Measurements from ENCODE around the gene SEPSECS. TPM values are rescaled to one million over a fixed set of nuclear protein-coding genes. Genes with fewer than 3 reads are reported as not detected.

Gene SEPSECS
- total RNA-seq, 1 experiment from 2014 or later = 10.6 TPM

DNA sequence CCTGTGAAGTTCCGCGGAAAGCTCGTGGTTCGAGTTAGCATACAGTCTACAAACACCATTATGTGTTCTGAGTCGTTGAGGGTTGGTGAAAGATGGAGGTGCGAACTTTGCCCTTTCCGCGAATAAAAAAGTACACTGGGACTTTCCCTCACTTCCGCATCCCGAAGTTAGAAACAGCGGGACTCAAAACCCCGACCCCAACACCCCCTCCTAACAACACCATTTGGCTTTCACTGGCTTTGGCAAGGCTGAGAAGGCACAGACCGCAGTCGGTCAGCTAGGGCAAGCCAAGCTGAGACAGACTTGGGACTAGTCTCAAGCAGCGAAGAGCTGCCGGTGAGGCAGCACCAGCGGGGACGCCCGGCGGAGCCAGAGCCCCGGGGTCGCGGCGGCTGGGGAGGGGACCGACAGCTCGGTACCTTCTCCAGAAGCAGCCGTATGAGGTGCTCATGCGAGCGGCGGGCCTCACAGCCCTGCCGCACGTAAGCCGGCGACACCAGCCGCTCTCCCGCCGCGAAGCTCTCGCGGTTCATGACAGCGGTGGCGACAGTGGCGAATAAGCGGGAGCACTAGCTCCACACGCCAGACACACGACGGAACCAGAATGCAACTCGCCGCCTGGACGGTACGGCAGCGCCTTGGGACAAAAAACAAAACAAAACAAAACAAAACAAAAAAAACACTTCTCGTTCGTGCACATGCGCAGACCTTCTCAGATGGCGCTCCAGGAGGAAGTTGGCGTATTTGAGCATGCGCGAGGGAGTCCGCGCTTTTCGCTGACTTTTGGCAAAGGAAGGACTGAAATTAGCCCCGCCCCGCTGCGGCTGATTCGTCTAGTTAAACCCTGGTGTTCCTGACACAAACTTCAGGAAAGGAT, at the start of gene SEPSECS (continued):
- TF ChIP-seq, protein P1, sequence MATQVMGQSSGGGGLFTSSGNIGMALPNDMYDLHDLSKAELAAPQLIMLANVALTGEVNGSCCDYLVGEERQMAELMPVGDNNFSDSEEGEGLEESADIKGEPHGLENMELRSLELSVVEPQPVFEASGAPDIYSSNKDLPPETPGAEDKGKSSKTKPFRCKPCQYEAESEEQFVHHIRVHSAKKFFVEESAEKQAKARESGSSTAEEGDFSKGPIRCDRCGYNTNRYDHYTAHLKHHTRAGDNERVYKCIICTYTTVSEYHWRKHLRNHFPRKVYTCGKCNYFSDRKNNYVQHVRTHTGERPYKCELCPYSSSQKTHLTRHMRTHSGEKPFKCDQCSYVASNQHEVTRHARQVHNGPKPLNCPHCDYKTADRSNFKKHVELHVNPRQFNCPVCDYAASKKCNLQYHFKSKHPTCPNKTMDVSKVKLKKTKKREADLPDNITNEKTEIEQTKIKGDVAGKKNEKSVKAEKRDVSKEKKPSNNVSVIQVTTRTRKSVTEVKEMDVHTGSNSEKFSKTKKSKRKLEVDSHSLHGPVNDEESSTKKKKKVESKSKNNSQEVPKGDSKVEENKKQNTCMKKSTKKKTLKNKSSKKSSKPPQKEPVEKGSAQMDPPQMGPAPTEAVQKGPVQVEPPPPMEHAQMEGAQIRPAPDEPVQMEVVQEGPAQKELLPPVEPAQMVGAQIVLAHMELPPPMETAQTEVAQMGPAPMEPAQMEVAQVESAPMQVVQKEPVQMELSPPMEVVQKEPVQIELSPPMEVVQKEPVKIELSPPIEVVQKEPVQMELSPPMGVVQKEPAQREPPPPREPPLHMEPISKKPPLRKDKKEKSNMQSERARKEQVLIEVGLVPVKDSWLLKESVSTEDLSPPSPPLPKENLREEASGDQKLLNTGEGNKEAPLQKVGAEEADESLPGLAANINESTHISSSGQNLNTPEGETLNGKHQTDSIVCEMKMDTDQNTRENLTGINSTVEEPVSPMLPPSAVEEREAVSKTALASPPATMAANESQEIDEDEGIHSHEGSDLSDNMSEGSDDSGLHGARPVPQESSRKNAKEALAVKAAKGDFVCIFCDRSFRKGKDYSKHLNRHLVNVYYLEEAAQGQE (IDR thresholded peaks at IDR 0.05; ENCODE audit: low read depth) = no peak
- no peak for TF ChIP-seq CEBPB (IDR thresholded peaks at IDR 0.05; ENCODE audit: low read depth)

DNA sequence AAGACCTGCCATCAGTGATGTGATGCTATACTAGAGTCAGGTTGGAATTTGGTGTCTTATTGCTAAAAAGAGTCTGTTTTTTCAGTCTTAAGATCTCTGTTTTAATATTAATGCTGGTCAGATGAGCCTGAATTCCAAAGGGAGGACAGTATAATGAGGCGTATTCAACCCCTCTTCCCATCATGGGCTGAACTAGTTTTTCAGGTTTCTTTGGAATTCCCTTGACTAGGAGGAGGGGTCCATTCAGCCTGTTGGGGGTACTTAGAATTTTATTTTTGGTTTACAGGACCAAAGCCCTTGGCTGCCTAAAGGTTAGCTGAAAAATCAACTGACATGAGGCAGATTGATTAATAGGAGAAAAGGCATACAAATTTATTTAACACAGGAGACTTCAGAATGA, 49.5 kb upstream of the SEPSECS start:
- no peak overlapping the region for H3K27ac ChIP-seq (ENCODE audit: low read depth, low read length)
- no peak overlapping the region for H3K4me2 ChIP-seq (ENCODE audit: low read length)
- POLR2A ChIA-PET = no interaction called here
- H3K9ac ChIP-seq (ENCODE audit: low read length) = no peak overlapping the region
- no peak for DNase-seq (ENCODE audit: low read depth, low spot score)
- no peak overlapping the region for H3K4me3 ChIP-seq (replicated peaks in 1 of 2; ENCODE audit: low read depth in 1 of 2, low read length in 2 of 2)
- H4K20me1 ChIP-seq (ENCODE audit: insufficient read depth) = no peaks in the 10 kb centered on the region
- H3K79me2 ChIP-seq (ENCODE audit: insufficient read depth, low read length) = no peaks in the 10 kb centered on the region
- no peaks in the 10 kb centered on the region for H3K36me3 ChIP-seq (ENCODE audit: control insufficient read depth in 1 of 2, insufficient read depth in 2 of 2, low read length in 2 of 2)
- CTCF ChIA-PET = no interaction called here
- no peaks in the 10 kb centered on the region for H3K9me3 ChIP-seq (ENCODE audit: control insufficient read depth in 1 of 2, insufficient read depth in 1 of 2, low read depth in 1 of 2, low read length in 2 of 2)
- TF ChIP-seq, protein P1 (IDR thresholded peaks at IDR 0.05; ENCODE audit: low read depth) = no peak
- TF ChIP-seq YY1 (IDR thresholded peaks at IDR 0.05; ENCODE audit: extremely low read depth, insufficient replicate concordance, low read depth, low read length) (no peak), RAD21 (IDR thresholded peaks at IDR 0.05; ENCODE audit: low read depth) (no peak), ZFX (IDR thresholded peaks at IDR 0.05) (no peak)
- TF ChIP-seq, protein P2, sequence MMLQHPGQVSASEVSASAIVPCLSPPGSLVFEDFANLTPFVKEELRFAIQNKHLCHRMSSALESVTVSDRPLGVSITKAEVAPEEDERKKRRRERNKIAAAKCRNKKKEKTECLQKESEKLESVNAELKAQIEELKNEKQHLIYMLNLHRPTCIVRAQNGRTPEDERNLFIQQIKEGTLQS (IDR thresholded peaks at IDR 0.05) = no peak
- ATAC-seq = no peak
- BruUV-seq (replicated peaks) = no TSS peak
- RAD21 ChIA-PET (ENCODE audit: low non-redundant PET in 1 of 2, low total read pairs in 2 of 2, uncharacterized antibody in 2 of 2, unreplicated experiment in 2 of 2) = no interaction called here
- H2AFZ ChIP-seq (ENCODE audit: low read depth, low read length, poor library complexity, severe bottlenecking) = no peak overlapping the region
- no peaks in the 10 kb centered on the region for H3K27me3 ChIP-seq (ENCODE audit: insufficient read depth, low read length)
- no peaks in the 10 kb centered on the region for H3K4me1 ChIP-seq (ENCODE audit: control insufficient read depth in 1 of 2, insufficient read depth in 2 of 2, low read length in 2 of 2)
- H3K9me2 ChIP-seq (ENCODE audit: insufficient read depth) = no peaks in the 10 kb centered on the region
- intact Hi-C loops (cut with micrococcal nuclease) = no loop called here

Measured in HCT116 (cell line).